Spleen (tissue), 7 donors: ENCODE data around the gene HOXC5.

Source experiments
- CTCF ChIP-seq, 11 experiments: fragments of 200-600 bp in 7 of 11; fragments of 450-650 bp in 4 of 11; sonication (generic) in 4 of 11; IDR thresholded peaks in 8 of 11; conservative IDR thresholded peaks in 3 of 11; 1 replicate in 7 of 11; 2 replicates in 4 of 11; pipeline versions ENCODE4 v1.4.0 to v1.8.0; 2016 to 2021; ENCODE audit warnings: antibody characterized with exemption in 11 of 11, inconsistent platforms in 4 of 11, mild to moderate bottlenecking in 1 of 11
- POLR2A ChIP-seq, 3 donors: fragments of 450-650 bp; IDR thresholded peaks; one replicate each; pipeline ENCODE4 v1.5.1; 2017; ENCODE audit warnings: antibody characterized with exemption in 3 of 3, mild to moderate bottlenecking in 1 of 3
- POLR2AphosphoS5 ChIP-seq, 3 donors: sonication (generic); formaldehyde crosslinking; IDR thresholded peaks; one replicate each; pipeline ENCODE4 v1.5.1; 2017; ENCODE audit warnings: antibody characterized with exemption in 3 of 3
- donor health status: DM: no; HTN: no; CAD: no; lungs with moderate emphysema.
- donor health status: DM: no; HTN: no; CAD: no.
- donor health status: DM: no; HTN: no; CAD: no.

GRCh38 chr12:54001283-54002187, 31.3 kb upstream of the HOXC5 start:
- TF ChIP-seq POLR2A (IDR thresholded peaks at IDR 0.05) (no peak), POLR2AphosphoS5 (IDR thresholded peaks at IDR 0.05) (no peak), CTCF (IDR thresholded peaks at IDR 0.05 in 8 of 11, conservative IDR thresholded peaks at IDR 0.05 in 3 of 11) (no peak)
